Jurkat, Clone E6-1 (cell line): Measurements from ENCODE around the gene COX19.

Source experiments
- DNase-seq: peaks from one replicate; pipeline ENCODE4 v3.0.0-alpha.2; 2011; ENCODE audit warnings: low read depth, low spot score
- H3K4me3 ChIP-seq: 2 replicates; pipeline ENCODE4 v1.5.1; 2011; ENCODE audit warnings: mild to moderate bottlenecking, low read length, control low read depth, moderate library complexity

The COX19 gene

GRCh38 chr7:920351-921070 lies 54.8 kb downstream of the COX19 start:
- no peak for DNase-seq
- H3K4me3 ChIP-seq = no peak overlapping the region

DNA sequence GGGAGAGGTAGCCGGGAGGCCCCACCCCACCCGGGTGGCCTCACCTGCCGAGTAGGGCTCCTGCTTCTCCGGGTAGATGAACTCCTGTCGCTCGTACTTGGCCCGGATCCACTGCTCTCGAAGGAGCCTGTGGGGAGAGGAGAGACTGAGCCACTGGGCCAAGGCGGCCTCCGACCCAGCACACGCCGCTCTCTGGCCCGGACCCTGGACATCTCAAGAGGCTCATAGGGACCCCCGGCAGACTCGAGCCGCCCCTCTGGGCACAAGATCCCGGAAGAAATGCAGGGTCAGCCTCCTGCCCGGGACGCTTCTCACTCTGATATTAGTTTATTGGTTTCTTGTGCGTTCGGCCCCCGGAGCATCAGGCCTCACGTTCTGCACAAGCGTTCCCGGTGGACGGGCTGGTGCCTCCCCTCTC lies 55.4 kb downstream of the COX19 start:
- DNase-seq = no peak
- no peak overlapping the region for H3K4me3 ChIP-seq

DNA sequence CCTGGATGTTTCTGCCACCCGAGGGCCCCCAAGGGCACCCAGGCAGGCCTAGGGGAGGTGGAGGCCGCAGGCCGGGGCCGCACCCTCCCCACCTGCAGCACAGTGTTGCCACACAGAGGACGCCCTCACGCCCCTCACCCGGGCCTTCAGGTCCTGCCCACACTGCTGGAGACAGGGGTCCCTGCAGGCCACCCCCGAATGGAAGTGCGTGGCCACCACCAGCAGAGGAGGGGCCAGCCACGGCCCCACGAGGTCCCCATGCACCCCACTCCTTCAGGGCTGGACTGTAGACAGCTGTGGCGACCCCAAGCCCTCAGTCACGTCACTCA lies 56.3 kb downstream of the COX19 start:
- no peak for DNase-seq

GRCh38 chr7:918441-919113 lies 56.8 kb downstream of the COX19 start:
- no peak overlapping the region for H3K4me3 ChIP-seq
- no peak for DNase-seq

More for the DNA sequence above, 56.3 kb downstream of the COX19 start:
- no peak overlapping the region for H3K4me3 ChIP-seq

- no peak overlapping the region for H3K4me3 ChIP-seq
- DNase-seq = no peak
Measured at GRCh38 chr7:918118-918425, 57.3 kb downstream of the COX19 start.

DNA sequence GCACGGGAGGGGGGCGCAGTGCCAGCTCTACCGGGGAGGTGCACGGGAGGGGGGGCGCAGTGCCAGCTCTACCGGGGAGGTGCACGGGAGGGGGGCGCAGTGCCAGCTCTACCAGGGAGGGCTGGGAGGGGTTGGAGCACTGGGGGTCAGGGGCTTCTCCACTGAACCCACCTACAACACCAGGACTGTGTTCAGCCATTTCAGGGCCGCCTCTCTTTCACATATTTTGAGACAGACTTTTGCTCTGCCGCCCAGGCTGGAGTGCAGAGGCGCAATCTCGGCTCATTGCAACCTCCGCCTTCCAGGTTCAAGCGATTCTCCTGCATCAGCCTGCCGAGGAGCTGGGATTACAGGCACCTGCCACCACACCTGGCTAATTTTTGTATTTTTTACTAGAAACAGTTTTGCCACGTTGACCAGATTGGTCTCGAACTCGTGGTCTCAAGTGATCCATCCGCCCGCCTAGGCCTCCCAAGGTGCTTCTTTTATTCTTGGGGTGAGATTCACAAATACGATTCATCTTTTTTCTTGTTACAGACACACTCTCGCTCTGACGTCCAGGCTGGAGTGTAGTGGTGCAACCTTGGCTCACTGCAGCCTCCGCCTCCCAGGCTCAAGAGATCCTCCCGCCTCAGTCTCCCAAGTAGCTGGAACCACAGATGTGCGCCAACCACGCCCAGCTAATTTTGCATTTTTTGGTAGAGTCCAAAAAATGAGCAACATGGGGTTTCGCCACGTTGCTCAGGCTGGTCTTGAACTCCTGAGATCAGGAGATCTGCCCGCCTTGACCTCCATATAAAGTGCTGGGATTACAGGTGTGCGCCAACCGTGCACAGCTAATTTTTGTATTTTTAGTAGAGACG lies 57.9 kb downstream of the COX19 start:
- no peak for DNase-seq
- no peak overlapping the region for H3K4me3 ChIP-seq

- no peak for DNase-seq
- no peak overlapping the region for H3K4me3 ChIP-seq
Measured at GRCh38 chr7:916291-916941, 58.9 kb downstream of the COX19 start.
